ENCODE results near the gene MBNL3.
"Not testable (repeated sequence)": the region's sequence is repeated elsewhere in the genome, so short reads cannot be mapped to it uniquely, and the experiment has no call there.

DNA sequence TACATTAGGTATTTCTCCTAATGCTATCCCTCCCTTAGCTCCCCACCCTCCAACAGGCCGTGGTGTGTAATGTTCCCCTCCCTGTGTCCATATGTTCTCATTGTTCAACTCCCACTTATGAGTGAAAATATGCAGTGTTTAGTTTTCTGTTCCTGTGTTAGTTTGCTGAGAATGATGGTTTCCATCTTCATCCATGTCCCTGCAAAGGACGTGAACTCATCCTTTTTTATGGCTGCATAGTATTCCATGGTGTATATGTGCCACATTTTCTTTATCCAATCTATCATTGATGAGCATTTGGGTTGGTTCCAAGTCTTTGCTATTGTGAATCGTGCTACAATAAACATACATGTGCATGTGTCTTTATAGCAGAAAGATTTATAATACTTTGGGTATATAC is 42.9 kb downstream of the MBNL3 start:
- TF ChIP-seq, protein P1, sequence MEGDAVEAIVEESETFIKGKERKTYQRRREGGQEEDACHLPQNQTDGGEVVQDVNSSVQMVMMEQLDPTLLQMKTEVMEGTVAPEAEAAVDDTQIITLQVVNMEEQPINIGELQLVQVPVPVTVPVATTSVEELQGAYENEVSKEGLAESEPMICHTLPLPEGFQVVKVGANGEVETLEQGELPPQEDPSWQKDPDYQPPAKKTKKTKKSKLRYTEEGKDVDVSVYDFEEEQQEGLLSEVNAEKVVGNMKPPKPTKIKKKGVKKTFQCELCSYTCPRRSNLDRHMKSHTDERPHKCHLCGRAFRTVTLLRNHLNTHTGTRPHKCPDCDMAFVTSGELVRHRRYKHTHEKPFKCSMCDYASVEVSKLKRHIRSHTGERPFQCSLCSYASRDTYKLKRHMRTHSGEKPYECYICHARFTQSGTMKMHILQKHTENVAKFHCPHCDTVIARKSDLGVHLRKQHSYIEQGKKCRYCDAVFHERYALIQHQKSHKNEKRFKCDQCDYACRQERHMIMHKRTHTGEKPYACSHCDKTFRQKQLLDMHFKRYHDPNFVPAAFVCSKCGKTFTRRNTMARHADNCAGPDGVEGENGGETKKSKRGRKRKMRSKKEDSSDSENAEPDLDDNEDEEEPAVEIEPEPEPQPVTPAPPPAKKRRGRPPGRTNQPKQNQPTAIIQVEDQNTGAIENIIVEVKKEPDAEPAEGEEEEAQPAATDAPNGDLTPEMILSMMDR (IDR thresholded peaks at IDR 0.05 in 2 of 3, conservative IDR thresholded peaks at IDR 0.05 in 1 of 3; ENCODE audit: borderline replicate concordance in 1 of 3, insufficient read depth in 1 of 3, low read depth in 2 of 3, low read length in 2 of 3), result not testable (repeated sequence)
- not testable (repeated sequence) for TF ChIP-seq EZH2 (IDR thresholded peaks at IDR 0.05); TCF7L2 (IDR thresholded peaks at IDR 0.05; ENCODE audit: borderline replicate concordance, extremely low read depth, insufficient read depth, insufficient read length); EZH2phosphoT487 (IDR thresholded peaks at IDR 0.05; ENCODE audit: borderline replicate concordance); SRF (IDR thresholded peaks at IDR 0.05; ENCODE audit: low read depth); POLR2A (IDR thresholded peaks at IDR 0.05; ENCODE audit: borderline replicate concordance, extremely low read depth, insufficient read depth, insufficient read length); YY1 (IDR thresholded peaks at IDR 0.05; ENCODE audit: extremely low read depth, insufficient replicate concordance, low read depth, low read length)

Data from HCT116 (cell line).